ENCODE data around the gene GTF3C5.

GTF3C5 gene
- 40.8 to 62.3 (median 47.0) reads per million in 4 donors for total RNA-seq

DNA sequence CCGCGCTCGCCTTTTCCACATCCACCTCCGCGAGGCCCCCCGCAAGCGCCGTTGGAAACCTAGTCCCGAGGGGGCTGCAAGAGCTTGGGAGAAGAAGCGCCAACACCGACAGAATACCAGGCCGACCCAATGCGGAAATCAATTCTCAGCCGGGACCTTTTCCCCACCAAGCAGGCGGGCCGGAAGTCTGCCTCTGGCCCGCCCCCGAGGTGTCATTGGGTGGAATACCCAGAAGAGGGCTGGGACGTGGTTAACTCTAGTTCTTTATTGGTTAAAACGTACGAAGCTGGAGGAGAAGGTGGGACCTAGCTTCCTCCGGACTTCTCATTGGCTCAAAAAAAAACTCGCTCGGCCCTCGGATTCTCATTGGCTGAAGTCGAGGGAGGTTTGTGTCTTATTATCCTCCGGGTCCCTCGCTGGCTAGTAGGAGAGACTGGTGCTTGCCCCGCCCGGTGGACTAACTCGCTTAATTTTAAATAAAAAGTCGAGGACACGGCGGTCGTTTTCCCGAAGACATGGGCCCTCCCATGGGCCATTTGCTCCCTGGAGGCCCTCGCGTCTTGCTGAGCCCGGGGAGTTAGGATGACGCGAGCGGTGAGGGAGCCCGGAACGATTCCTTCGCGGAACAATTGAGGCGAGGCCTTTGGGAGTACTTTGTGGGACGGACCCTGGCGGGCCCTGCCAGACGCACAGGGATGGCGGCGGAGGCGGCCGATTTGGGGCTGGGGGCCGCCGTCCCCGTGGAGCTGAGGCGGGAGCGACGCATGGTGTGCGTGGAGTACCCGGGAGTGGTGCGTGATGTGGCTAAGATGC is at the start of gene GTF3C5:
TSS of gene GTF3C5 (plus strand) at position 681 of the 813 bp plus-strand sequence. CDS start at position 696, 15 bp downstream.
- DNase-seq, result peak; percentile 84 to 98 (median 88)

DNA sequence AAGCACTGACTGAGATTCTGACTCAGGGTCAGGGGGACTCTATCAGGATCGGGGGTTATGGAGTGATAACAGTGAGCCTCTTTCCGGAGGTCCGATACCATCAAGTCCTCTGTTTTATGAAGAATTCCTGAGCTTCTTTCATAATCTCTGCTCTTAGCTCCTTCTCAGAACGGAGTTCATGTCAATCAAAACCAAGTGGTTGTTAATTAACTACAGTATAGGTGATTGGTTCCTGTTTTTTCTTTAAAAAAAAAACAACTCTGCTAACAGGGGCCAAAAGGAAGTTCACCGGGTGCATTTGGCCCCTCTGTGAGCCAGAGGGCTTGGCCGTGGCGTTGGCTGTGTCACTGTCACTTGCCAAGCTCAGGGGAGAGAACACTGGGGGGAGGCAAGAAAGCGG is 48.3 kb upstream of the GTF3C5 start:
- no peak for DNase-seq

- DNase-seq, result no peak
Measured at GRCh38 chr9:132983491-132984201, 47.2 kb upstream of the GTF3C5 start.

- no peak for DNase-seq
Measured at GRCh38 chr9:132984202-132985070, 46.4 kb upstream of the GTF3C5 start.

- no peak for DNase-seq
Measured at GRCh38 chr9:132985071-132985350, 45.8 kb upstream of the GTF3C5 start.

- no peak for DNase-seq
Measured at GRCh38 chr9:132985489-132985888, 45.3 kb upstream of the GTF3C5 start.

GRCh38 chr9:132986114-132986513 is 44.7 kb upstream of the GTF3C5 start:
- DNase-seq, result no peak

DNA sequence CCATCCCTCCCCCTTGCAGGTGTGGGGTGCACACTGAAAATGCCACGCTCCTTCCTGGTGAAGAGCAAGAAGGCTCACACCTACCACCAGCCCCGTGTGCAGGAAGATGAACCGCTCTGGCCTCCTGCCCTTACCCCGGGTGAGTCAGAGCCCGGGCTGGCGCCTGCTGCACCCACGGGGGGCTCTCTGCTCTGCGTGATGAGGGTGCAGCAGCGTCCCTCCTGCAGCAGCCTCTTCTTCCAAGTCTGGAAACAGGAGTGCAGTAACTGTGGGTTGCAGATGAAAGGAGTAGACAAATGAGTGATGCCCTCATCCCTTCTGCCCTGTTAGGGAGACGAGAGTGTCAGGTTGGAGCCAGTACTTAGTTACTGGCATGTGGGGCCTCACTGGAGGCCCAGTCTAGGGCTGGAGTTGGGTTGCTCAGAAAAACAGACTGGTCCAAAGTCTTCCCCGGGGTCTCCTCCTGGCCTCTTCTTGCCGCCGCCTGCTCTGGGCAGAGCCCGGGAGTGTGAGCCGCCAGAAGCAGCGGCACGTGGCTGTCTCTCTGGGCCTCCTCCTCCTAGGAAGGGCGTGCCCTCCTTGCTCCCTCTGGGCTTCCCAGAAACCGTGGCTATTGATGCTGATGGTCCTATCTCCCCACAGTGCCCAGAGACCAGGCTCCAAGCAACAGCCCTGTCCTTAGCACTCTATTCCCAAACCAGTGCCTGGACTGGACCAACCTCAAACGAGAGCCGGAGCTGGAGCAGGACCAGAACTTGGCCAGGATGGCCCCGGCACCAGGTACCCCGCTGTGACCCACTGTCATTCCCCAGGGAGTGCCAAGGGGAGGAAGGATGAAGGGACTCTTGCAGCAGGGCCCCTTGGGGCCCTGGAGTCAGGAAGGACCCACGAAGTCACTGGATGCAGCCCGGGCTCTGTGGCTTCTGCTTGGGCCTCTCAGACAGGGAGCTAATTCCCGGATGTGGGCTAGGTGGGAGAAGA is 43.9 kb upstream of the GTF3C5 start:
- no peak for DNase-seq

GRCh38 chr9:132988244-132989013 is 42.4 kb upstream of the GTF3C5 start:
- no peak for DNase-seq

GRCh38 chr9:132989014-132989310 is 41.8 kb upstream of the GTF3C5 start:
- no peak for DNase-seq

- no peak for DNase-seq
Measured at GRCh38 chr9:132989414-132989996, 41.3 kb upstream of the GTF3C5 start.

GRCh38 chr9:132989998-132990557 is 40.7 kb upstream of the GTF3C5 start:
- DNase-seq, result peak in 1 of 5 donors; percentile 10

DNA sequence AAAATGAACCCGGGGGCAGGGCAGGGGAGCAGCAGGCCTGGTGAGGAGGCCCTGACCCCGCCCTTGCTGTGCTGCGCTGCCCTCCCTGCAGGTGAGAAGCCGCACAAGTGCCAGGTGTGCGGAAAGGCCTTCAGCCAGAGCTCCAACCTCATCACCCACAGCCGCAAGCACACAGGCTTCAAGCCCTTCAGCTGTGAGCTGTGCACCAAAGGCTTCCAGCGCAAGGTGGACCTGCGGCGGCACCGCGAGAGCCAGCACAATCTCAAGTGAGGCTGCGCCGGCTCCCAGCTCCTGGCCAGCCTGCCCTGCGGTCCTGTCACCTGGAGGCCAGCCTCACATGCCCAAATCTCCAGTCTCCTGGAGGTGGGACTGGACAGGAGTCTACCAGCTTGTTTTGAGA is 40.0 kb upstream of the GTF3C5 start:
- no peak for DNase-seq

DNA sequence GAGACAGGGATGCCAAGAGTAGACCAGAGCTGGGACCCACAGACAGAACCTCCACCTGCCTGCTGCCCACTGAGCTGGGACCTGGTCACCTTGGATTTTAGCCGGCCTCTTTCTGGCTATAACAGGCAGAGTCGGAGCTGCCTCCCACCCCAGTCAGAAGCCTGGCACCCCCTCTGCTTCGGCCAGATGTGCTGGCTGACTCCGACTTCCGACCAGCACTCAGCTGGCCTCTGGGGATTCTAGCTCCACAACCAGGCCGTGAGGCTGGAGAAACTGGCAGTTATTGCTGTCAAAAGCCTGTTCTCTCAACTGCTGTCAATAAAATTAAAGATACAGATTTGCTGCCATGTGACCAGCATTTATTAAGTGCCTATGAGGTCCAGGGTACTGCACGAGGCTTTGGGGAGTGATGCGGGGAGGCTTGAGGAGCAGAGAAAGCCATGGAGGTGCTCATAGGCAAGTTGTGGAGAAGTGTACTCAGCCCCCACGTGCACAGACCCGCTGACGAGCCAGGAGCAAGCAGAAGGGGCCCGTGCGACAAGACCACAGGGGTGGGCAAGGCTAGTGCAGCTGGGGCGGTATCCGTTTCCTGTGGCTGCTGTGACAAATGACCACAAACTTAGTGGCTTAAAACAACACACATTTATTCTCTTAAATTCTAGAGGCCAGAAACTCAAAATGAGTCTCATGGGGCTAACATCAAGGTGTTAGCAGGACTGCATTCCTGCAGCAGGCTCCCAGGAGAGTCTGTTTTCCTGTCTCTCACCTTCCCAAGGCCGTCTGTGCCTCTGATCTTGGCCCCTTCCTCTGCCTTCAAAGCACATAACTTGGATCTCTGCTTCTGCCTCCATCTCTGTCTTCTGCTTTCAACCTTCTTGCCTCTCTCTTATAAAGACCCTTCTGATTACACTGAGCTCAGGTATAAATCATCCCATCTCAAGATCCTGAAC is 39.2 kb upstream of the GTF3C5 start:
- DNase-seq, result no peak

DNA sequence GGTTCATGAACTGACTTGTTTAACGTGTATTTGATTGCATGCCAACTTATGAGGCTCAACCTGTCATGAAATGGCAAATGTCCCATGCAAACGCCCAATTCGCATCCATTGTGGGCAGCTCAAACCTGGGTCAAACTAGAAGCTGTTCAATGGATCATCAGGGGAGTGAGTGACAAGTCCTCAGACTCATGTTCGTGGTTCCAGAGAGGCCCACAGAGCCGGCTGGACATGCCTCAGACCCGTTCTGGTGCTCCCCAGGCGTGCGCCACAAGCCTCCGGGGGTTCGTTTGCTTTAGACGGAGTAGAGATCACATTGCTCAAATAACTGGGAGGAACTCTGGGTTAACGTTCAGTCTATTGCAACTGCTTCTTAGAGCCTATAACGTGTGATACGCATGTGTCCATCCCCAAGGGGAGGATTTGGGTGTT is 37.3 kb upstream of the GTF3C5 start:
- DNase-seq, result no peak

DNA sequence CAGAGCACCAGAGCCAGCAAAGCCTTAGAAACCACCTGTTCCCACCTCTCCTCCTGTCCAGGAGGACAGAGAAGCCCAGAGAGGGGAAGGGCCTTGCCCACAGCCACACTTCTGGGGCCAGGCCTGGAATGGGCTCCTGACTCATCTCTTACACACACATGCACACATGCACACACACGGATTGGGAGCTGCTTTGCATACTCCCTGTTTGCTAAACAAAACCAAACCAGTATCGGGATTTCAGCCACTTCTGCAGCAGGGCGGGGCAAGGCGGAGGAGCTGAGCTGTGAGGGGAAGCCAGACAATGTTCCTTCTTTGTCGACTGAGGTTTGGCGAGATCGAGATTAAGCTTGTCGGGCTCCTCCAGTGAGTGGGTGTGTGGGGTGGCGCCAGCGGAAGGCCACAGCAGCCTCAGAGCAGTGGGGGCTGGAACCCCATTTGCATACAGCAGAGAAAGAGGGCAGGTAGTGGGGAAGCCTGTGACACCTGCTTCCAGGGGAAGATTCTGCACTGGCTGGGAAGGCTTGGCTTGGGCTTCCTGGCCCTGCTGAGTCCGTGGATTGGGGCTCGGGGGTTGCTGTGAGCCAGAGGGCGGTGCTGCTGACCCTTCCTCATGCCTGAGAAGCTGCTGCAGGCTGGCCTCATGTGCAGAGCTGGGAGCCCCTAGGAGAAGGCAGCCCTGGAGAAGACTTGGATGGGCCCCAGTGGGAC is 36.2 kb upstream of the GTF3C5 start:
- DNase-seq, result no peak

DNA sequence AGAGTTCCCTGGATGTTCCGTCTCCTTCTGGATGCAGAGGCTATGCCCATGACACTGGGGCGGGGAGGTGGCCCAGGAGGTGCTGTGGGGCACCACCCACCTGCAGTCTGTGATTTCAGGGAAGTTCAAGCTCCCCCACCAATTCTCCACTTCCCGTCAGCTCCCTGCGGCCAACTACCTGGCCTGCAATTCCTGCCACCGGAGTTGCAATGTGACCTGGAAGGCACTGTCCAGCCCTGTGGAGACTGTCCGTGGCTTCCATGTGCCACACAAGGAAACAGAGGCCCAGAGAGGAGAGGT is 35.7 kb upstream of the GTF3C5 start:
- DNase-seq, result no peak

- DNase-seq, result no peak
Measured at GRCh38 chr9:132995879-132996278, 34.9 kb upstream of the GTF3C5 start.

DNA sequence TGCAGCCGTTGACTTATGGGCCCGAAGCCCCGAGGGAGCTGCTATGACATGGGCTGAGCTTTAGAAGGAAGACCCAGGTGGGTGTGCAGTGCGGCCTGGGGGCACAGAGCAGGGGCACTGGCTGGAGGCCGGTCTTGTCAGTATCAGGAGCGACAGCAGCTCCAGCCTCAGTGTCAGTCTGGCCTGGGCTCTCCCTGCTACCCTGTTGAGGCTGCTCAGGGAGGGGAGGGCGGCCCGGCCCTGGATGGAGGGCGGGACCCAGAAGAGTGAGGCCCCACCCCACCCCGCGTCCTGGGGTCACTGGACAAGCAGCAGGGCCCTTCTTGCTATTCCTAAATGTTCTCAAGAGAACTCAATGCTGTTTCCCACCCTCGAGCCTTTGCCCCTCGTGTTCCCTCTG is 34.3 kb upstream of the GTF3C5 start:
- no peak for DNase-seq
